DND-41 (cell line): Measurements from ENCODE around the gene ATP10D.
"Not testable (repeated sequence)": the region's sequence is repeated elsewhere in the genome, so short reads cannot be mapped to it uniquely, and the experiment has no call there.

Experiments used
- ATAC-seq: fragments of 200-7000 bp; cut with Tn5 transposase; 3 replicates; pipeline ENCODE4 v1.9.1; 2021; ENCODE audit warnings: low read depth; ENCODE audit not compliant: insufficient read depth
- DNase-seq: peaks from one replicate; pipeline ENCODE4 v3.0.0-alpha.2; 2020
- H2AFZ ChIP-seq: 2 replicates; pipeline ENCODE4 v1.6.0; 2012; ENCODE audit warnings: low read depth, low read length
- H3K27ac ChIP-seq: 2 replicates; pipeline ENCODE4 v1.5.1; 2012; ENCODE audit warnings: low read length, inconsistent platforms
- H3K27me3 ChIP-seq: fragments of 200-600 bp; sonication (generic); 2 replicates; pipeline ENCODE4 v1.6.0; 2012; ENCODE audit warnings: low read length, mild to moderate bottlenecking, inconsistent platforms; ENCODE audit not compliant: insufficient read depth, poor library complexity
- H3K36me3 ChIP-seq: 2 replicates; pipeline ENCODE4 v1.5.1; 2012; ENCODE audit warnings: low read length, inconsistent platforms; ENCODE audit not compliant: insufficient read depth
- H3K4me1 ChIP-seq: 2 replicates; pipeline ENCODE4 v1.5.1; 2012; ENCODE audit warnings: mild to moderate bottlenecking, low read length; ENCODE audit not compliant: insufficient read depth
- H3K4me2 ChIP-seq: 2 replicates; pipeline ENCODE4 v1.6.0; 2012; ENCODE audit warnings: mild to moderate bottlenecking, moderate library complexity, low read length, inconsistent platforms; ENCODE audit not compliant: insufficient read depth
- H3K4me3 ChIP-seq, 2 experiments: fragments of 200-600 bp in 1 of 2; shearing (Covaris generic) in 1 of 2; 2 replicates each; pipeline ENCODE4 v1.5.1; 2012 to 2016; ENCODE audit warnings: inconsistent platforms in 2 of 2, low read length in 2 of 2, mild to moderate bottlenecking in 2 of 2, low read depth in 1 of 2, moderate library complexity in 1 of 2
- H3K79me2 ChIP-seq: 2 replicates; pipeline ENCODE4 v1.6.0; 2012; ENCODE audit warnings: low read length, inconsistent platforms; ENCODE audit not compliant: insufficient read depth
- H3K9ac ChIP-seq: 2 replicates; pipeline ENCODE4 v1.6.0; 2012; ENCODE audit warnings: low read depth, mild to moderate bottlenecking, inconsistent platforms, low read length, moderate library complexity
- H3K9me3 ChIP-seq: 2 replicates; pipeline ENCODE4 v1.5.1; 2012; ENCODE audit warnings: low read length, moderate library complexity, mild to moderate bottlenecking, inconsistent platforms; ENCODE audit not compliant: insufficient read depth, severe bottlenecking
- H4K20me1 ChIP-seq: 2 replicates; pipeline ENCODE4 v1.6.0; 2012; ENCODE audit warnings: low read length; ENCODE audit not compliant: insufficient read depth
- CTCF ChIP-seq: IDR thresholded peaks from 2 replicates; pipeline ENCODE4 v1.5.1; 2012; ENCODE audit warnings: borderline replicate concordance, low read length, moderate library complexity, mild to moderate bottlenecking; ENCODE audit not compliant: poor library complexity, severe bottlenecking; ENCODE audit errors: extremely low read depth
- EZH2 ChIP-seq: IDR thresholded peaks from 3 replicates; pipeline ENCODE4 v1.6.1; 2012; ENCODE audit warnings: borderline replicate concordance, low read depth, mild to moderate bottlenecking, moderate library complexity, low read length, inconsistent platforms; ENCODE audit not compliant: severe bottlenecking

Gene ATP10D

DNA sequence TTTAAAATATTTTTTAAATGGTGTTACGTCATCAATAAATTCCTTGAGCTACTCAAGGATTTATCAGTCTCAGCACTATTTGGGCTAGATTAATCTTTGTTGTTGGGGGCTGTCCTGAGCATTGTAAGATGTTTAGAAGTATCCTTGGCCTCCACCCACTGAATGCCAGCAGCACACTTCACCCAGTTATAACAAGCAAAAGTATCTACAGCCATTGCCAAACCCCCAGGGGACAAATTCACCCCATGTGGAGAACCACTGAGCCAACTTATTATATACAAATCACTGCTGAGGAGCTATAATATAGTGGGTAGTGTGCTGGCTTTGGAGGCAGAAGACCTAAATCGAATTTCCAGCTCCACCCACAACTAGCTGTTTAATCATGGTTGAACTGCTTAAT is 58.3 kb downstream of the ATP10D start:
- no peak for TF ChIP-seq CTCF
- TF ChIP-seq EZH2, result no peak
- Histone ChIP-seq H3K9me3 (no peaks in the 10 kb centered on the region), H3K27me3 (no peaks in the 10 kb centered on the region), H3K27ac (no peak overlapping the region), H2AFZ (no peak overlapping the region), H3K4me2 (no peak overlapping the region), H3K79me2 (no peaks in the 10 kb centered on the region), H4K20me1 (no peaks in the 10 kb centered on the region), H3K4me3 (no peak overlapping the region), H3K4me1 (peaks cover 2% of the 10 kb centered on the region), H3K9ac (no peak overlapping the region), H3K36me3 (peaks cover 61% of the 10 kb centered on the region)
- no peak for DNase-seq
- no peak for ATAC-seq

DNA sequence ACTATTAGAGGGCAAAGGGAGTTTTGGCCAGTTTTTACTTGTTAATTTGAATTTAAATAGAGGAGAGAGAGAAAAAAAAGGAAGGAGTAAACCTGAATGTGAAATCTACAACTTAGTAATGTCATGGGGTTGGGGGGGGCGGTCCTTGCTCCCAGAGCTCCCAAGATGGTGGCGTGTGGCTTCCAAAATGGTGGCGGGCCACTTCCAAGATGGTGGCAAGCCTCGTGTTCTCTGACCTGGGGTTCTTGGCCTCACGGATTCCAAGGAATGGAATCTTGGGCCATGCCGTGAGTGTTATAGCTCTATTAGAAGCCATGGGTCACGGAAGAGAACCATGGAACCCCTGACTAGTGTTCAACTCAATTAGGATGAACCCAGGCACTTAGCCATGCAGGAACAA is 65.3 kb downstream of the ATP10D start:
- not testable (repeated sequence) for ATAC-seq, H3K4me3 ChIP-seq, H3K4me1 ChIP-seq, H3K9me3 ChIP-seq, H4K20me1 ChIP-seq, H3K27ac ChIP-seq, DNase-seq, H3K9ac ChIP-seq, H3K27me3 ChIP-seq, H3K4me2 ChIP-seq, H2AFZ ChIP-seq, H3K79me2 ChIP-seq
- H3K36me3 ChIP-seq, result peaks cover 69% of the 10 kb centered on the region

- no peak overlapping the region for H3K4me3 ChIP-seq
- H3K9ac ChIP-seq, result no peak overlapping the region
- no peaks in the 10 kb centered on the region for H4K20me1 ChIP-seq
- H3K27ac ChIP-seq, result no peak overlapping the region
- H3K36me3 ChIP-seq, result peaks cover 65% of the 10 kb centered on the region
- TF ChIP-seq CTCF (no peak), EZH2 (no peak)
- H3K79me2 ChIP-seq, result no peaks in the 10 kb centered on the region
- H2AFZ ChIP-seq, result no peak overlapping the region
- H3K4me1 ChIP-seq, result no peaks in the 10 kb centered on the region
- no peaks in the 10 kb centered on the region for H3K9me3 ChIP-seq
- ATAC-seq (no peak), DNase-seq (no peak)
- H3K4me2 ChIP-seq, result no peak overlapping the region
- no peaks in the 10 kb centered on the region for H3K27me3 ChIP-seq
These were observed 65.9 kb downstream of the ATP10D start for GRCh38 chr4:47550899-47551548.

- Histone ChIP-seq H3K79me2 (no peaks in the 10 kb centered on the region), H3K27ac (no peak overlapping the region), H3K4me1 (no peaks in the 10 kb centered on the region), H3K9ac (no peak overlapping the region), H3K9me3 (no peaks in the 10 kb centered on the region), H4K20me1 (no peaks in the 10 kb centered on the region), H3K27me3 (no peaks in the 10 kb centered on the region), H2AFZ (no peak overlapping the region), H3K36me3 (peaks cover 59% of the 10 kb centered on the region), H3K4me2 (no peak overlapping the region), H3K4me3 (no peak overlapping the region)
- ATAC-seq (no peak), DNase-seq (no peak)
- no peak for TF ChIP-seq CTCF
- TF ChIP-seq EZH2, result no peak
These were observed 66.6 kb downstream of the ATP10D start for GRCh38 chr4:47551682-47552081.
